Measurements from ENCODE around the gene CSF1R.

- TF ChIP-seq EZH2phosphoT487 (IDR thresholded peaks at IDR 0.05; ENCODE audit: low read depth) (no peak), CTCF (IDR thresholded peaks at IDR 0.05; ENCODE audit: low read depth, low read length) (peak; percentile 34)
These were observed 35.8 kb upstream of the CSF1R start for GRCh38 chr5:150122158-150122510.
